GM12878 (cell line): ENCODE results near the gene MRPL32. TPM values are rescaled to one million over a fixed set of nuclear protein-coding genes. Genes with fewer than 3 reads are reported as not detected.

Experiments used
- ATAC-seq: fragments of 200-7000 bp; cut with Tn5 transposase; 3 replicates; pipeline ENCODE4 v1.9.1; 2020; ENCODE audit warnings: mild to moderate bottlenecking, moderate library complexity
- BruUV-seq: library from RNA; stranded (reverse); fragments of 400-500 nt; replicated peaks from 2 replicates; lab custom pipeline; 2021; lab: Mats Ljungman, UMichigan
- CTCF ChIA-PET: fragments of 300-600 bp; sonication (Branson Sonifier 250); formaldehyde crosslinking; extraction: SDS; loops from one replicate; lab custom pipeline; 2021; ENCODE audit warnings: inconsistent platforms; lab: Yijun Ruan, JAX
- POLR2A ChIA-PET: fragments of 350-600 bp; formaldehyde crosslinking; extraction: SDS; loops from one replicate; lab custom pipeline; 2021; ENCODE audit warnings: inconsistent platforms; lab: Charles Lee
- RAD21 ChIA-PET: fragments of 300-600 bp; sonication (Branson Sonifier 250); formaldehyde crosslinking; loops from one replicate; lab custom pipeline; 2023; ENCODE audit warnings: antibody characterized with exemption; ENCODE audit not compliant: unreplicated experiment; lab: Charles Lee
- SMC1A ChIA-PET: fragments of 300-600 bp; sonication (Branson Sonifier 250); formaldehyde crosslinking; loops from one replicate; lab custom pipeline; 2023; ENCODE audit not compliant: unreplicated experiment, uncharacterized antibody; lab: Charles Lee
- DNase-seq: peaks from one replicate; pipeline ENCODE4 v3.0.0-alpha.2; 2011; ENCODE audit warnings: low read depth, low spot score
- FAIRE-seq: peaks from 3 replicates; lab custom pipeline; 2011; peaks lifted over from hg19 to GRCh38; lab: Jason Lieb, UNC
- H2AFZ ChIP-seq: 2 replicates; pipeline ENCODE4 v1.6.0; 2011; ENCODE audit warnings: low read depth, low read length, control low read depth; ENCODE audit not compliant: control insufficient read depth
- H3K27ac ChIP-seq: 2 replicates; pipeline ENCODE4 v1.5.1; 2011; ENCODE audit warnings: control low read depth; ENCODE audit not compliant: control insufficient read depth, insufficient read depth
- H3K27me3 ChIP-seq, 2 experiments: replicated peaks in 1 of 2; 2 replicates each; pipeline versions ENCODE4 v1.6.0 to v1.6.1; 2011; ENCODE audit warnings: low read length in 1 of 2; ENCODE audit not compliant: control insufficient read depth in 2 of 2, insufficient read depth in 2 of 2
- H3K36me3 ChIP-seq, 2 experiments: 2 replicates each; pipeline ENCODE4 v1.5.1; 2011; ENCODE audit warnings: low read length in 1 of 2; ENCODE audit not compliant: control insufficient read depth in 2 of 2, insufficient read depth in 2 of 2
- H3K4me1 ChIP-seq: 2 replicates; pipeline ENCODE4 v1.6.1; 2011; ENCODE audit warnings: mild to moderate bottlenecking, low read length, moderate library complexity, mixed read lengths; ENCODE audit not compliant: control insufficient read depth, insufficient read depth
- H3K4me2 ChIP-seq: 2 replicates; pipeline ENCODE4 v1.6.0; 2011; ENCODE audit warnings: control low read depth; ENCODE audit not compliant: control insufficient read depth, insufficient read depth
- H3K4me3 ChIP-seq: fragments of 200-600 bp; sonication (generic); 2 replicates; pipeline ENCODE4 v1.5.1; 2016
- H3K79me2 ChIP-seq: 2 replicates; pipeline ENCODE4 v1.6.0; 2011; ENCODE audit warnings: low read length; ENCODE audit not compliant: control insufficient read depth, insufficient read depth
- H3K9ac ChIP-seq: 2 replicates; pipeline ENCODE4 v1.8.0; 2011; ENCODE audit warnings: low read length, control low read depth, mixed read lengths; ENCODE audit not compliant: control insufficient read depth, insufficient read depth
- H3K9me3 ChIP-seq: replicated peaks from 3 replicates; pipeline ENCODE4 v1.5.1; 2011; ENCODE audit warnings: mild to moderate bottlenecking, low read length; ENCODE audit not compliant: control insufficient read depth, insufficient read depth
- H4K20me1 ChIP-seq: 2 replicates; pipeline ENCODE4 v1.6.0; 2011; ENCODE audit not compliant: control insufficient read depth, insufficient read depth
- BRCA1 ChIP-seq: IDR thresholded peaks from 2 replicates; pipeline ENCODE4 v1.6.1; 2011; ENCODE audit warnings: low read depth, low read length, improper control_type of control experiment
- E2F4 ChIP-seq: IDR thresholded peaks from 2 replicates; pipeline ENCODE4 v1.6.1; 2012; ENCODE audit warnings: low read depth, low read length, improper control_type of control experiment
- IRF4 ChIP-seq: IDR thresholded peaks from 2 replicates; pipeline ENCODE4 v1.6.1; 2011; ENCODE audit warnings: low read depth, low read length
- JUNB ChIP-seq: IDR thresholded peaks from 2 replicates; pipeline ENCODE4 v1.6.1; 2016; ENCODE audit warnings: antibody characterized with exemption, mild to moderate bottlenecking
- POLR2AphosphoS2 ChIP-seq: IDR thresholded peaks from 2 replicates; pipeline ENCODE4 v1.6.1; 2011; ENCODE audit warnings: low read depth, mild to moderate bottlenecking, low read length, improper control_type of control experiment, moderate library complexity
- RAD21 ChIP-seq: IDR thresholded peaks from 2 replicates; pipeline ENCODE4 v1.6.1; 2011; ENCODE audit warnings: mild to moderate bottlenecking, low read depth, low read length, moderate library complexity; ENCODE audit not compliant: insufficient read depth
- in situ Hi-C: fragments of 300-500 bp; cut with MboI; formaldehyde crosslinking; loops from 9 replicates; pipeline ENCODE4 v1.14.3; 2018; ENCODE audit warnings: mixed read lengths
- intact Hi-C: fragments of 100-400 bp; cut with micrococcal nuclease; formaldehyde crosslinking; loops from one replicate; pipeline ENCODE4 v1.14.2; 2022; ENCODE audit not compliant: unreplicated experiment
- polyA plus RNA-seq, 11 experiments: library from polyadenylated mRNA; depleted of rRNA in 4 of 11; unstranded in 6 of 11; stranded (reverse) in 5 of 11; fragments of >200 nt; fragmentation: Nextera tagmentation in 4 of 11; fragmentation: Illumina TruSeq in 1 of 11; extraction: Ambion mirVana in 4 of 11; extraction: Trizol in 1 of 11; gene quantifications; 1 replicate in 1 of 11; 2 replicates in 10 of 11; pipeline versions ENCODE4 v1.2.1 to v1.2.3, GENCODE V29; 2011 to 2016; ENCODE audit warnings: inconsistent platforms in 2 of 11, missing spikeins in 2 of 11, low read depth in 1 of 11
- total RNA-seq, 4 experiments: library from RNA; depleted of rRNA in 3 of 4; stranded (reverse); fragments of >200 nt in 3 of 4; fragmentation: Illumina TruSeq in 1 of 4; extraction: Trizol in 1 of 4; gene quantifications; 2 replicates each; pipeline versions ENCODE4 v1.2.1 to v1.2.3, GENCODE V29; 2013 to 2021
- TF ChIP-seq, protein P1 (sequence below): fragments of 450-650 bp; IDR thresholded peaks from 2 replicates; pipeline ENCODE4 v1.6.1; 2017; ENCODE audit warnings: antibody characterized with exemption, mild to moderate bottlenecking, moderate library complexity
- TF ChIP-seq, protein P2 (sequence below): fragments of 450-650 bp; IDR thresholded peaks from 2 replicates; pipeline ENCODE4 v1.6.1; 2017; ENCODE audit warnings: mild to moderate bottlenecking, low read depth, inconsistent platforms; ENCODE audit not compliant: poor library complexity, severe bottlenecking

Gene MRPL32
- total and polyA plus RNA-seq, 10 of the 15 experiments (the other 5 are each of a cell fraction or from before 2014, with no cell fraction given): 65.3 to 339 (median 112) TPM

GRCh38 chr7:42907316-42907715, 24.9 kb upstream of the MRPL32 start:
- ChIA-PET SMC1A (interaction anchor here (2.1 kb wide), 1 partner anchor 34 kb away, joined by 7 read pairs; no protein-coding TSS in a partner anchor), POLR2A (no interaction called here), CTCF (interaction anchor here (1.0 to 1.2 kb wide), 2 partner anchors 13 to 24 kb away, joined by 4 to 6 read pairs; partner anchors contain the start of genes MRPL32 and PSMA2)

More at GRCh38 chr7:42907316-42907715, 24.9 kb upstream of the MRPL32 start:
- FAIRE-seq (no peak), DNase-seq (no peak), ATAC-seq (no peak)
- RAD21 ChIA-PET: interaction anchor here (0.6 kb wide), 1 partner anchor 362 kb away, joined by 3 read pairs; no protein-coding TSS in a partner anchor
- Histone ChIP-seq H2AFZ (no peak overlapping the region), H4K20me1 (no peaks in the 10 kb centered on the region), H3K27ac (no peak overlapping the region), H3K4me1 (peaks cover 3% of the 10 kb centered on the region; the same call in 1 of the 2 replicates), H3K79me2 (peaks cover 2% of the 10 kb centered on the region; the same call in 1 of the 2 replicates), H3K9ac (no peak overlapping the region), H3K36me3 (no peaks in the 10 kb centered on the region), H3K4me3 (no peak overlapping the region), H3K4me2 (no peak overlapping the region), H3K27me3 (no peaks in the 10 kb centered on the region), H3K9me3 (no peaks in the 10 kb centered on the region)
- BruUV-seq: no TSS peak
- in situ Hi-C loops (no loop called here), intact Hi-C loops (no loop called here)
- no peak for TF ChIP-seq IRF4
- TF ChIP-seq, protein P1, sequence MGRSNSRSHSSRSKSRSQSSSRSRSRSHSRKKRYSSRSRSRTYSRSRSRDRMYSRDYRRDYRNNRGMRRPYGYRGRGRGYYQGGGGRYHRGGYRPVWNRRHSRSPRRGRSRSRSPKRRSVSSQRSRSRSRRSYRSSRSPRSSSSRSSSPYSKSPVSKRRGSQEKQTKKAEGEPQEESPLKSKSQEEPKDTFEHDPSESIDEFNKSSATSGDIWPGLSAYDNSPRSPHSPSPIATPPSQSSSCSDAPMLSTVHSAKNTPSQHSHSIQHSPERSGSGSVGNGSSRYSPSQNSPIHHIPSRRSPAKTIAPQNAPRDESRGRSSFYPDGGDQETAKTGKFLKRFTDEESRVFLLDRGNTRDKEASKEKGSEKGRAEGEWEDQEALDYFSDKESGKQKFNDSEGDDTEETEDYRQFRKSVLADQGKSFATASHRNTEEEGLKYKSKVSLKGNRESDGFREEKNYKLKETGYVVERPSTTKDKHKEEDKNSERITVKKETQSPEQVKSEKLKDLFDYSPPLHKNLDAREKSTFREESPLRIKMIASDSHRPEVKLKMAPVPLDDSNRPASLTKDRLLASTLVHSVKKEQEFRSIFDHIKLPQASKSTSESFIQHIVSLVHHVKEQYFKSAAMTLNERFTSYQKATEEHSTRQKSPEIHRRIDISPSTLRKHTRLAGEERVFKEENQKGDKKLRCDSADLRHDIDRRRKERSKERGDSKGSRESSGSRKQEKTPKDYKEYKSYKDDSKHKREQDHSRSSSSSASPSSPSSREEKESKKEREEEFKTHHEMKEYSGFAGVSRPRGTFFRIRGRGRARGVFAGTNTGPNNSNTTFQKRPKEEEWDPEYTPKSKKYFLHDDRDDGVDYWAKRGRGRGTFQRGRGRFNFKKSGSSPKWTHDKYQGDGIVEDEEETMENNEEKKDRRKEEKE: no peak
- no peak for TF ChIP-seq E2F4
- TF ChIP-seq BRCA1: no peak
- TF ChIP-seq JUNB: no peak
- TF ChIP-seq, protein P2, sequence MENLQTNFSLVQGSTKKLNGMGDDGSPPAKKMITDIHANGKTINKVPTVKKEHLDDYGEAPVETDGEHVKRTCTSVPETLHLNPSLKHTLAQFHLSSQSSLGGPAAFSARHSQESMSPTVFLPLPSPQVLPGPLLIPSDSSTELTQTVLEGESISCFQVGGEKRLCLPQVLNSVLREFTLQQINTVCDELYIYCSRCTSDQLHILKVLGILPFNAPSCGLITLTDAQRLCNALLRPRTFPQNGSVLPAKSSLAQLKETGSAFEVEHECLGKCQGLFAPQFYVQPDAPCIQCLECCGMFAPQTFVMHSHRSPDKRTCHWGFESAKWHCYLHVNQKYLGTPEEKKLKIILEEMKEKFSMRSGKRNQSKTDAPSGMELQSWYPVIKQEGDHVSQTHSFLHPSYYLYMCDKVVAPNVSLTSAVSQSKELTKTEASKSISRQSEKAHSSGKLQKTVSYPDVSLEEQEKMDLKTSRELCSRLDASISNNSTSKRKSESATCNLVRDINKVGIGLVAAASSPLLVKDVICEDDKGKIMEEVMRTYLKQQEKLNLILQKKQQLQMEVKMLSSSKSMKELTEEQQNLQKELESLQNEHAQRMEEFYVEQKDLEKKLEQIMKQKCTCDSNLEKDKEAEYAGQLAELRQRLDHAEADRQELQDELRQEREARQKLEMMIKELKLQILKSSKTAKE: no peak
- TF ChIP-seq POLR2AphosphoS2: no peak
- TF ChIP-seq RAD21: no peak
